Left hindlimb (tissue), 1 donor: ENCODE data around the gene TSC2.
"Not testable (repeated sequence)": the region's sequence is repeated elsewhere in the genome, so short reads cannot be mapped to it uniquely, and the experiment has no call there.

Source experiments
- DNase-seq: peaks from one replicate; pipeline ENCODE4 v3.0.0-alpha.2; 2018

TSC2 gene

DNA sequence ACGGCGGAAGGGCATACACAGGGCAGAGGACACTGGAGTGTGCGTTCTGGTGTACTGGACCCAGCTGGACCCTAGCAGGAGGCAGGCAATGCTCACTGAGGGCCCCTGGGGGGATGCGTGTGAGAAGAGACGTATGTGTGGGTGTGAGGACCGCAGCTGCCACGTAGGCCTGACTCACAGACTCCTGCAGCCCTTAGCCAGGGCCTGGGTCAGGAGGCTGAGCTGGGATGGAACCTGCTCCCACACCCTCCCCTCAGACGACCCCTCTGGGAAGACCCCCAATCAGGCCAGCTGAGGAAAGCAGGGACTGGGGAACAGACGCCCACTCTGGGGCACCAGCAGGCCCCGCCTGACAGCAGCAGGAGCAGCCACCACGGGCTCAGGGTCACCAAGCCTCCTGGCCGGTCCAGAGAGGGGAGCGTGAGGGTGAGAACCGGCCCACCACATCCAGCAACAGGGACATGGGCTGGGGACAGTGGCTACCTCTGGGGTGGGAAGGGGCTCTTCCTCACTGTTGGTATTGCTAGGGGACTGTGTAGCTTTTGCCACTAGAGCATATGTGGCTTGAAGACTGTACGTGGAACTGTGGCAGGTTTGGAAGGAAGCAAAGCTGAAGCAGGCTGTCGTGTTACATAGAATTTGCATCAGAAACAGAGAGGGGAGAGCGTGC is 59.5 kb downstream of the TSC2 start:
- DNase-seq = not testable (repeated sequence)

DNA sequence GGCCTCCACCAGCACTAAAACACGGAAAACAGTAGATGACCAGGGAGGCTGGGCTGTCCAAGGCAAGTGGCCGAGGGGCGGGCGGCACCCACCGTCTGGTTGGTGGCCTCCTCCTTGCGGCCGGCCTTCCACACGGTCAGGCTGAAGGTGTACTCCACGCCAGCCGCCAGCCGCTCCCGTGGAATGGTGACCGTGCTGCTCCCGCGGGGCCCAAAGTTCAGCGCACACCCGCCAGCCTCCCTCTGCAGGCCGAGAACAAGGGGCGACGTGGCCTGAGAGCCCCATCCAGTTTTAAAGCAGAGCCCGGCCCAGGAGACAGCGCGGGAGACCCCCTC is 60.0 kb downstream of the TSC2 start:
- DNase-seq = not testable (repeated sequence)

DNA sequence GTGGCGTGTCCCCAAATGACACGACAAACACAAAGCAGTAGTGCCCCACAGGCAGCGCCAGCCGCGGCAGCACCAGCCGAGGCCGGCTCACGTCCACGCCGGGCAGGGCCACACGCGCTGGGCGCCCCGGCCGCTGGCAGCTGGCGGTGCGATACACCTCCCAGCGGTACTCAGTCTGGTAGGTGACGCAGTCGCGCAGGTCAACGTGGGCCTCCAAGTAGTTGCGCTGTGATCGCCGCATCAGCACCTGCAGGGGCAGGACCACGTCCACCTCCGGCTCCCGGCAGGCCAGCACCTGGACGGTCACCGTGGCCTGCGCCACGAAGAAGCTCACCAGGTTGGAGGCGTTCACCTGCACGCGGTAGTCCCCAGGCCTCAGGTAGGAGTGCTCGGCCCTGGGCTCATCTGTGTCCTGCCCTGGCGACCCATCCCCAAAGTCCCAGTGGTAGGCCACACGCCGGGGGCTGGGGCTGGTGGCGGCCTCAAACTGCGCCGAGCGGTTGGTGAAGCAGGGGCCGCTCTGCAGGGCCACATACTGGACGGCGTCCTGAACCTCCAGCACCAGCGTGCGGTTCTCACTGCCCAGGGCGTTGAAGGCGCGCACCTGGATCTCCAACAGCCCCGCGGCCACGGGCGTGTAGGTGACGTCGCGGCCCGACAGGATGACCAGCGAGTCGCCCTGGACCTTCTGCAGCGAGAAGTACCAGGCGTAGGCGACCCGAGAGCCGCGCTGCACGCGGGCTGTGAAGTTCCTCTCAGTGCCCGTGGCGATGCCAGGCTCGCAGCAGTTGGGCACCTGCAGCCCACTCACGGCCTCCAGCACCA is 60.9 kb downstream of the TSC2 start:
- DNase-seq = not testable (repeated sequence)

DNA sequence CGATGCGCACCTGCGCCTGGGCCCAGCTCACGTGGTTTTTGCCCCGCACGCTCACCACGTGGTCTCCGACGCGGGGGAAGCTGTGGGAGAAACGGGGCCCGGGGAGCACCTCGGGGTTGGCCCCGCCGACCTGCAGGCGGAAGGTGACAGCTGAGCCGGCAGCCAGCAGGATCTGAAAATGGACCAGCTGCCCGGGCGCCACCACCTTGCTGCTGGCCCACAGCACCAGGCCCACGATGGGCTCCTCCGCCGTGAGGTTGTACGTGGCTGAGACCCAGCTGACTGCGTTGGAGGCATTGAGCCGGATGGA is 61.4 kb downstream of the TSC2 start:
- not testable (repeated sequence) for DNase-seq

DNA sequence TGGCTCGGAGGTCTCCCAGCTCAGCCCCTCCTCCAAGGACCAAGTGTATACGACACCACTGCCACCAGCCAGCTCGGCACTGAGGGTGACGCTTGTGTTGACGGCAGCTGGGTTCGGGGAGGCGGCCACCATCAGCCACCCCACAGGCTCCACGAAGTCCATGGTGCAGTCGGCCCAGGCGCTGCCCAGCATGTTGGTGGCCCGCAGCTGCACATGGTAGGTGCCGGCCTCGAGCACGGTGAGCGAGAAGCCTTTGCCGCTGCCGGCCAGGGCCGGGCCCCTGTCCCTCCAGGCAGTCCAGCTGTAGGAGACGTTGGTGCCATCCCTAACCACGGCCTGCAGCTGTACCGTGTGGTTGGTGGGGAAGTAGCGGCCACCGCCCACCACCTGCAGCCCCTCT is 62.1 kb downstream of the TSC2 start:
- not testable (repeated sequence) for DNase-seq

- not testable (repeated sequence) for DNase-seq
Observed at GRCh38 chr16:2110332-2111008, 62.7 kb downstream of the TSC2 start.

- not testable (repeated sequence) for DNase-seq
Observed at GRCh38 chr16:2111009-2111353, 63.2 kb downstream of the TSC2 start.

DNA sequence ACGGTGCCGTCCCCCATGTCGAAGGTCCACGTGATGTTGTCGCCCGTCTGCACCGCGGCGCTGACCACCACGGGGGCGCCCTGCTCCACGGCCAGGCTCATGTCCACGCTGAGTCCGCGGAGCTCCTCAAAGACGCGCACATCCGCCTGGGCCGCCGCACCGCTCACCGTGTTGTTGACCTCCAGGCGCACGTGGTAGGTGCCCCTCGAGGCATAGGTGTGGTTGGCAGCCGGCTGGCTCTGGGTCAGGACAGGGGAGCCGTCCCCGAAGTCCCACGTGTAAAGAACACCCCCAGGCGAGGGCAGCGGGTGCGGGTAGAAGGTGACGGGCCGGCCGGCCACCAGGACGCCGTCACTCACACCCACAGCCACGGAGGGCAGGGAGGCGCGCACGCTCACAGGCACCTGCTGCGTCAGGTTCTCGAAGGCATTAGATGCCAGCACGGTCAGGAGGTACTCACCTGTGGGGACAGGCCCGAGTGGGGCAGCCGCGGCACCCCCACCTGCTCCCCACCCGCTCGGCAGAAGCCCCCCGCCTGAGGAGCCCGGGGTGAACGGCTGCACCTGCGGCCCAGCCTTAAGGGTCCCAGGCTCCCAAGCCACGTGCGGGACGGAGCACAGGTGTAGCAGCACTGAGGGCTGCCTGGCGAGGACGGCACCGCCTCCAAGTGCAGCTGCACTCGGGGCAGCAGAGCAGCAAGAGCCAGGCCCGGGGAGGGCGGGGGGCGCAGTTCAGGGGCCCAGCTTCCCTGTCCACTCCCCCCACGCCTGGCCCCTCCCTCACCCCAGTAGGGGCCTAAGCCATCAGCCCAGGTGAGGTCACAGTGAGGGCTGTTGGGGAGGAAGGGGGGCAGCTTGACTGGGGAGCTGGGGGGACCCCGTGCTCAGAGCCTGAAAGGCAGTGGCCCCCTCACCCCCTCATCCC is 63.9 kb downstream of the TSC2 start:
- not testable (repeated sequence) for DNase-seq

GRCh38 chr16:2112539-2113106 is 64.8 kb downstream of the TSC2 start:
- DNase-seq = not testable (repeated sequence)

DNA sequence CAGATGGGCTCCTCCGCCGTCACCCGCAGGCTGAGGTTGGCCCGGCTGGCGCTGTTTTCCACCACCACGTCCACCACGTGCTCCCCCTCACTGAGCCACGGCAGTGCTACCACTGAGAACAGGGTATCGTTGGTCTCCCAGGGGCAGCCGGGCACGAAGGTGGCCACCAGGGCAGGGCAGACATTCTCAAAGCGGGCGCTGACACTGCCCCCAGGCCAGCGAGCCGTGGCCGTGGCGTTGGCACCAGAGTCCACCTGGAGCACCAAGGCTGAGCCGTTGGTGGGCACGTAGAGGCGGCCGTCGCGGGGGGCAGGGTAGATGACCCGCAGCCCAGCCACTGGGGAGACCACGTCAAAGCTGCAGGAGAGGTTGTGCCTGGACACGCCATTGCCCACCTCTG is 66.4 kb downstream of the TSC2 start:
- DNase-seq = not testable (repeated sequence)

DNA sequence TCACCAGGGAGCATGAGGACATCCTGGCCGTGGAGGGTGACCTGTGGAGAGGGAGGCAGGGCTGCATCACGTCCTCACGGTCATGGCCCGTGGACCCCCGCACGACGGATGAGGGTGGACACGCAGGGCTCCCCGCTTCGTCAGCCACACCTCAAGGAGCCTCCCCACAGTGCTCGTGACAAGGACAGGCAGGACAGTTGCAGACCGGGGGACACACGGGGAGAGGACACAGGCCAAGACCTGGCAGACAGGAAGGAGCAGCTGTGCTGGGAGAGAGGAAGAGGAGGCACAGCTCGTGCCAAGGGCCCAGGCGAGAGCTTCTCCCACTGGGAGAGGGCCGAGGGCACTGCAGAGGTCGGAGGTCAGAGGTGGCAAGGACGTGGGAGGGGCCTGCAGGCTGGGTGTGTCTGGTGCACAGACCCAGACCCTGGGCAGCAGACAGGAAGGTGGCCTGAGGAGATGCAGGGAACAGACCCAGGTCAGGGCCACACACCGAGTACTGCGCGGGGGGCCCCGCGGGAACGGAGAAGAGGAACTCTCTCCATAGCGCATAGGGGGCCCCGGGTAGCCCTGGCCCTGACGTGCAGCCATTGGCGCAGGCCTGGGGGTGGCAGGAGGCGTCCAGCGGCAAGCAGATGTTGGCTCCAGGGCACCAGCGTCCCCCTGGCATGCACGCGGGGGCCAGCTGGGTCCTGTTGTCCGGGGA is 67.3 kb downstream of the TSC2 start:
- DNase-seq = not testable (repeated sequence)

DNA sequence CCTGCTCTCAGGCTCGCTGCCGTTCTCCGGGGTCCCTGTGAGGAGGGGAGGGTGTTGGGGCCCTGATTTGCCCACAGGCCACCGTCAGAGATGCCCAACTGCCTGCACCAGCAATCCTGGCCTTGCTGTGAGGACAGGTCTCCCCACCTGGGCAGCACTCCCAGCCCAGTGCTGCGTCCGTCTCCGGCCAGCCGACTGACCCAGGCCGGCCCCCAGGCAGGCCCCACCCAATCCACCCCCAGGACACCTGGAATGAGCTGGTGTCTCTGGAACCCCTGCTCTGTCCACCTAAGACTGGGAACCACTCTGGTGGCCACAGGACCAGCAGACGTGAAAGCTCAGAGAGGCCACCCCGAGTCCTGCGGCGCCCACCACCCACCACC is 67.8 kb downstream of the TSC2 start:
- no peak for DNase-seq

GRCh38 chr16:2116428-2116827 is 68.6 kb downstream of the TSC2 start:
- not testable (repeated sequence) for DNase-seq

DNA sequence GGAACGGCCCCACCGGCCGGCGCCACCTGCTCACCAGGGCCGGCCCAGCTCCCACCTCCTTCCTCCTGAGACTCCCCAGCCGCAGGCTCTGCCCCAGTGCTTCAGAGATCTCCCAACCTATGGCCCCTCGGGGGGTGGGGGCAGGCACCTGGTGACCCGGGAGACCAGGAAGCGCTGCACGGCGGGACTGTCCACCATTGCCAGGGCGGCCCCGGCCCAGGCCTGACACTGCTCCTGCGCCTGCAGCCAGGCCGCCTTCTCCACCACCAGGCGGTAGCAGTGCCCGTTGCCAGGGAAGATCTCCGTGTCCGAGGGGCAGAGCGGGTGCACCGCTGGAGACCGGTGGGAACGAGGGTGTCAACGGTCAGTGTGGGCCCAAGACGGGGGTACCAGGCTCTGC is 69.6 kb downstream of the TSC2 start:
- DNase-seq = not testable (repeated sequence)

- not testable (repeated sequence) for DNase-seq
Observed at GRCh38 chr16:2117960-2118722, 70.4 kb downstream of the TSC2 start.

DNA sequence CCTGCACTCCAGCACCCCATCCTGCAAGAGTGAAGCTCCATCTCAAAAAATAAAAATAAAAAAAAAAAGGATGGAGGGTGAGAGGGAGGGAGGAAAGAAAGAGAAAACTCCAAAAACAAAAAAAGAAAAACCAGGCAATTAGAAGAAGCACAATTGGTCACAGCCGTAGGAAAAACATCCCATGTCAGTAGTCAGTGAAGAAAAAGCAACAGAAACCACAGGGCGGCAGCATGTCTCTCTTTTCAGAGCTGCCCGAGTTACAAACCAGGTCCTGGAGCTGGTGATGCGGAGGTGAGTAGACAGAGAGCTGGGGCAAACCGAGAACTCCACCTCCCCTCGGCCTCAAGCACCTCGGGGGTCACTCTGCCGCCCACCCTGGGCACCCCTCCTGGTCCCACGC is 73.5 kb downstream of the TSC2 start:
- DNase-seq = not testable (repeated sequence)

DNA sequence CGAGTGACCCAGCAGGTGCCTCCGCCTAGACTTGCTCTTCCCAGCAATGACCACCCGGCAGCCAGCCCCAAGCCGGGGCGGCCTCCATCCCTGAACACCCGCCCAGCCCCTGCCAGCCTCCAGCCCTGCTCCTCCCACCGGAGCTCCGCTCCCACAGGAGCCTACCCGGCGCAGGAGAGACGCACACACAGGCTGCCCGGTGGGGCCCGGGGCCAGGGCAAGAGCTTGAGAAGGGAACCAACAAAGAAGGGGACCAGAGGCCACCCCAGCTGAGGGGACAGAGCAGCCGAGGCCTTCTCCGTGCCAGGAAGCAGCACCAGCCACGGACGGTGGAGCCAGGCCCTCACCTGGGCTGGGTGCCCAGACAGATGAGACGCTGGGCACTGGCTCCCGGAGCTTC is 74.1 kb downstream of the TSC2 start:
- DNase-seq = no peak

- no peak for DNase-seq
Observed at GRCh38 chr16:2122429-2122828, 74.6 kb downstream of the TSC2 start.

- not testable (repeated sequence) for DNase-seq
Observed at GRCh38 chr16:2122934-2123683, 75.3 kb downstream of the TSC2 start.

- DNase-seq = not testable (repeated sequence)
Observed at GRCh38 chr16:2123706-2124376, 76.1 kb downstream of the TSC2 start.
